GM19372 (cell line): ENCODE results near the gene QRICH2.
"Not testable (repeated sequence)": the region's sequence is repeated elsewhere in the genome, so short reads cannot be mapped to it uniquely, and the experiment has no call there.

Source experiments
- ATAC-seq: cut with Tn5 transposase; IDR thresholded peaks from one replicate; pipeline ENCODE4 v1.9.1; 2021; ENCODE audit warnings: mild to moderate bottlenecking, low read depth, moderate library complexity; ENCODE audit not compliant: unreplicated experiment

The QRICH2 gene

GRCh38 chr17:76233588-76234353, 74.3 kb downstream of the QRICH2 start:
- ATAC-seq, result no peak

GRCh38 chr17:76232342-76232741, 75.7 kb downstream of the QRICH2 start:
- ATAC-seq, result no peak

- not testable (repeated sequence) for ATAC-seq
Observed at GRCh38 chr17:76226749-76227148, 81.3 kb downstream of the QRICH2 start.

GRCh38 chr17:76225373-76226086, 82.5 kb downstream of the QRICH2 start:
- not testable (repeated sequence) for ATAC-seq
